ENCODE data around the gene SLC22A31. TPM values are rescaled to one million over a fixed set of nuclear protein-coding genes. Genes with fewer than 3 reads are reported as not detected.

Gene SLC22A31
- total RNA-seq, 3 donors from 2014 or later (not counting 1 experiment from before 2014, with no cell fraction given), result 0.75 TPM; not detected in 2

GRCh38 chr16:89216315-89217137 lies 16.2 kb upstream of the SLC22A31 start:
- H3K9me3 Mint-ChIP-seq, result no peaks in the 10 kb centered on the region
- Histone ChIP-seq H3K36me3 (ENCODE audit: control insufficient read depth, insufficient read depth, low read length) (peaks cover 4% of the 10 kb centered on the region), H3K27me3 (ENCODE audit: control insufficient read depth, insufficient read depth, low read length) (no peaks in the 10 kb centered on the region), H3K27ac (ENCODE audit: low read length) (peak overlapping the region; percentile 99), H3K4me1 (ENCODE audit: control insufficient read depth, insufficient read depth, low read length) (peaks cover 19% of the 10 kb centered on the region), H3K9me3 (ENCODE audit: control insufficient read depth, insufficient read depth, low read length) (no peaks in the 10 kb centered on the region), H3K4me3 (ENCODE audit: low read length) (peak overlapping the region; percentile 96)
- ATAC-seq (peak; percentile 70 to 80 (median 71)), DNase-seq (peak; percentile 80 to 92)
- intact Hi-C loops (cut with micrococcal nuclease), result loop anchor here (1.0 to 10.0 kb wide), 5 partner anchors 102 to 479 kb away; partner anchors contain the start of gene ACSF3
- no peaks in the 10 kb centered on the region for H3K36me3 Mint-ChIP-seq
- peak; percentile 72 for TF ChIP-seq CTCF (IDR thresholded peaks at IDR 0.05)
- H3K27ac Mint-ChIP-seq, result peak overlapping the region; percentile 85 to 98
- 1% methylated on average over 25 of the region's 25 CpGs for WGBS (ENCODE audit: insufficient coverage)
- H3K4me1 Mint-ChIP-seq, result peaks cover 21 to 36% of the 10 kb centered on the region in 2 donors
- no peaks in the 10 kb centered on the region for H3K27me3 Mint-ChIP-seq (ENCODE audit: low read depth in 2 of 2)
- H3K4me3 Mint-ChIP-seq, result peak overlapping the region; percentile 96

- Histone ChIP-seq H3K4me3 (ENCODE audit: low read length) (no peak overlapping the region), H3K27ac (ENCODE audit: low read length) (no peak overlapping the region), H3K27me3 (ENCODE audit: control insufficient read depth, insufficient read depth, low read length) (no peaks in the 10 kb centered on the region), H3K36me3 (ENCODE audit: control insufficient read depth, insufficient read depth, low read length) (no peaks in the 10 kb centered on the region), H3K4me1 (ENCODE audit: control insufficient read depth, insufficient read depth, low read length) (peaks cover 1% of the 10 kb centered on the region), H3K9me3 (ENCODE audit: control insufficient read depth, insufficient read depth, low read length) (no peaks in the 10 kb centered on the region)
- no peak for TF ChIP-seq CTCF (IDR thresholded peaks at IDR 0.05)
- intact Hi-C loops (cut with micrococcal nuclease), result loop anchor here (10.0 kb wide), 1 partner anchor 116 kb away; the partner anchor contains the start of gene ACSF3
- WGBS (ENCODE audit: insufficient coverage), result 68% methylated on average over 15 of the region's 15 CpGs
- Mint-ChIP-seq H3K4me1 (no peaks in the 10 kb centered on the region), H3K4me3 (no peak overlapping the region), H3K36me3 (no peaks in the 10 kb centered on the region), H3K27ac (no peak overlapping the region), H3K9me3 (no peaks in the 10 kb centered on the region), H3K27me3 (ENCODE audit: low read depth in 2 of 2) (peaks cover 9 to 21% of the 10 kb centered on the region in 2 donors)
- DNase-seq, result no peak
- ATAC-seq, result no peak
Measured at GRCh38 chr16:89210904-89211515, 10.7 kb upstream of the SLC22A31 start.

GRCh38 chr16:89210165-89210903 lies 10.0 kb upstream of the SLC22A31 start:
- Histone ChIP-seq H3K27ac (ENCODE audit: low read length) (no peak overlapping the region), H3K27me3 (ENCODE audit: control insufficient read depth, insufficient read depth, low read length) (no peaks in the 10 kb centered on the region), H3K4me3 (ENCODE audit: low read length) (no peak overlapping the region), H3K9me3 (ENCODE audit: control insufficient read depth, insufficient read depth, low read length) (no peaks in the 10 kb centered on the region), H3K36me3 (ENCODE audit: control insufficient read depth, insufficient read depth, low read length) (no peaks in the 10 kb centered on the region), H3K4me1 (ENCODE audit: control insufficient read depth, insufficient read depth, low read length) (no peaks in the 10 kb centered on the region)
- Mint-ChIP-seq H3K4me3 (no peak overlapping the region), H3K4me1 (no peaks in the 10 kb centered on the region), H3K9me3 (no peaks in the 10 kb centered on the region), H3K27me3 (ENCODE audit: low read depth in 2 of 2) (peaks cover 9 to 21% of the 10 kb centered on the region in 2 donors), H3K36me3 (no peaks in the 10 kb centered on the region), H3K27ac (no peak overlapping the region)
- no peak for TF ChIP-seq CTCF (IDR thresholded peaks at IDR 0.05)
- ATAC-seq (no peak), DNase-seq (no peak)
- 65% methylated on average over 11 of the region's 11 CpGs for WGBS (ENCODE audit: insufficient coverage)
- intact Hi-C loops (cut with micrococcal nuclease), result loop anchor here (10.0 kb wide), 1 partner anchor 116 kb away; the partner anchor contains the start of gene ACSF3
